NCI-H1105 treated with DMSO at 0.1 percent for 48 hours (cell line): ENCODE results near the gene MSH4.
"Not testable (repeated sequence)": the region's sequence is repeated elsewhere in the genome, so short reads cannot be mapped to it uniquely, and the experiment has no call there.

Experiments
- DNase-seq: peaks from one replicate; lab custom pipeline; 2025; lab: John Stamatoyannopoulos, UW

MSH4 gene

DNA sequence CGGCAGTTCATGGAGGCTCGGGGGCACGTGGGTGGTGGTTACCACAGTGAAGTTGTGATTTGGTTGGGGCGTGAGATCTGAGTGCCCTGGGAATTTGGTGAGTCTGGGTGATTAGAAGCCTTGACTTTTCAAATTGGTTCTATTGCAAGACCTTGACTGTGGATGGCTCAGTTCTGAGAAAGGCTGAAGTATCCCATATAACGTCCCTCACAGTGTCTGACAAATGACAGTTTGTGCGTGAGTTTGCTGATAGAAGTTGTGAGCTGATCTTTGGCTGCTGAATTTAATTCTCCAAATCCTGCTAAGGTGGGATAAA is 549 bp downstream of the MSH4 start:
- DNase-seq, result no peak

DNA sequence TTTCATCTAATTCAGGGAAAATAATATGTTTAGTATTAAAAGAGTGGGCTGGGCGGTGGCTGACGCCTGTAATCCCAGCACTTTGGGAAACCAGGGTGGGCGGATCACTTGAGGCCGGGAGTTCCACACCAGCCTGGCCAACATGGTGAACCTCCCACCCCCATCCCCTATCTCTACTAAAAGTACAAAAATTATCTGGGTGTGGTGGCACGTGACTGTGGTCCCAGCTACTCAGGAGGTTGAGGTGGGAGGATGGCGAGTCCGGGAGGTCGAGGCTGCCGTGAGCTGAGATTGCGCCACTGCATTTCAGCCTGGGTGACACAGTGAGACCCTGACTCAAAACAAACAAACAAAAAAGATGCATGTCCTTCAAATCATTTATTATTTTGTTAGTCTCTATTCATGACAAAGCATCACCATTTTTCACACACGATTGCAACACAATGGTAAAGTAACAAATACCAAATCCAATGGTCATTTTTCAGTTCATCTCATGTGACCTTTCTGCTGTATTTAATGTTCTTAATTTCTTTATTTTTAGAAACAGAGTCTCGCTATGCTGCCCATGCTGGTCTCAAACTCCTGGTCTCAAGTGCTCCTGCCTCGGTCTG is 1.0 kb downstream of the MSH4 start:
- DNase-seq, result no peak

DNA sequence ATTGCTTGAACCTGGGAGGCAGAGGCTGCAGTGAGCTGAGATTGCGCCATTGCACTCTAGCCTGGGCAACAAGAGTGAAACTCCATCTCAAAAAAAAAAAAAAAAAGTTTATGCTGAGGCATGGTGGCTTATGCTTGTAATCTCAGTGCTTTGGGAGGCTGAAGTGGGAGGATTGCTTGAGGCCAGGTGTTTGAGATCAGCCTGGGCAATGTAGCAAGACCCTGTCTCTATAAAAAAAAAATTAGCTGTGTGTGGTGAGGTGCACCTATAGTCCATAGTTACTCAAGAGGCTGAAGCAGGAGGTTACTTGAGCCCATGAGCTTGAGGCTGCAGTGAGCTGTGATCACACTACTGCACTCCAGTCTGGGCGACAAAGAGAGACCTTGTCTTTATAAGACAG is 4.8 kb downstream of the MSH4 start:
- not testable (repeated sequence) for DNase-seq

DNA sequence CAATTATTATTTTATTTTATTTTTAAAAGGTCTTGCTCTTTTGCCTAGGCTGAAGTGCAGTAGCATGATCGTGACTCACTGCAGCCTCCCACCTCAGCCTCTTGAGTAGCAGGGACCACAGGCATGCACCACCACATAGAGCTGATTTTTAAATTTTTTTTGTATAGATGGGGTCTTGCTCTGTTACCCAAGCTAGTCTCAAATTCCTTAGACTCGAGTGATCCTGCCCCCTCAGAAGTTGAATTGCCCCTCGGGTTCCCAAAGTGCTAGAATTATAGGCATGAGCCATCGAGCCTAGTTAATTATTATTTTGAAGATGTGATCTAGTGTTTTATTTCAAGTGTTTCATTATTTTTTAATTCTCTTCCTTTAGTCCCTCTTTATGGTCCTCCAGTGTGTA is 12.2 kb downstream of the MSH4 start:
- no peak for DNase-seq

DNA sequence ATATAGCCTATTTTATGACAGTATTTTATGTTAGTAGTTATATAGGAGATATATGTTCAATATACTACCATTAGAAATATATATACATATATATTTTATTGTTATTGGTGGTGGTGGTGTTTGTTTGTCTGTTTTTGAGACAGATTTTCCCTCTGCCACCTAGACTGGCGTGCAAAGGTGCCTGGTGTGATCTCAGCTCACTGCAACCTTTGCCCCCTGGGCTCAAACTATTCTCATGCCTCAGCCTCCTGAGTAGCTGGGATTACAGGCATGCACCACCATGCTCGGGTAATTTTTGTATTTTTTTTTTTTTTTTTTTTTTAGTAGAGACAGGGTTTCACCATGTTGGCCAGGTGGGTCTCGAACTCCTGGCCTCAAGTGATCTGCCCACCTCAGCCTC is 13.4 kb downstream of the MSH4 start:
- not testable (repeated sequence) for DNase-seq

DNA sequence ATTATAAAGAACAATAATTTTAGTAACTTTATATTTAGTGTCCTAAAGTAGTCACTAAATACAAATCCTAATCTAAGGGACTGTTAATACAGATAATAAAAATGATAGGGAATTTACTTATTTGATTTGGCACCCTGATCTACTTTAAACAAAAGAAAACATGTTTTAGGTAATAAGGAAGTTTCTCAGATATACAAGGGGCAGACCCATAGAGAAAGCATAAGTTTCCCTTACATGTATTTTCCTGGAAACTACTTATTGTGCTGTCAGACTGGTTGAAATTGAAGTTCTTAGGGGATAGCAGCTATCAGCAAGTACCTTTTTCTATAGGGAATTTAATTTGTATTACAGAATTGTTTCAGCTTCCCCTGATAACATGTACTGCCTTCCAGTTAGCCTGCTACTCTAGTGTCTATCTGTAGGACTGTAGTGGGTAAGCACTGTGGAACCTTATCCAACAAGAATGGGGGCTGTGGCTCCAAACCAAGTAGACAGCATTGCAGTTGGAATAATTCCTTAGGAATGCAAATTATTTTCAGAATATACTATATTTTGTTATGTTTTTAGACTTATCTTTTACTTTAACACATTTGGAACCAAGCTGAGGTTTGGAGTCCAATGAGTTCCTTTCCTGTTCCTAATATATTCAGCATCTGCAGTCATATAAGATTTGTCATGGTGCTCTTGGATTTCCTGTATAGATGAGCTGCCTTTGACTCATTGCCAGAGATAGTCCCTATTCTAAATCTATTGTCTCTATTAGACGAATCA is 14.7 kb downstream of the MSH4 start:
- DNase-seq, result no peak

DNA sequence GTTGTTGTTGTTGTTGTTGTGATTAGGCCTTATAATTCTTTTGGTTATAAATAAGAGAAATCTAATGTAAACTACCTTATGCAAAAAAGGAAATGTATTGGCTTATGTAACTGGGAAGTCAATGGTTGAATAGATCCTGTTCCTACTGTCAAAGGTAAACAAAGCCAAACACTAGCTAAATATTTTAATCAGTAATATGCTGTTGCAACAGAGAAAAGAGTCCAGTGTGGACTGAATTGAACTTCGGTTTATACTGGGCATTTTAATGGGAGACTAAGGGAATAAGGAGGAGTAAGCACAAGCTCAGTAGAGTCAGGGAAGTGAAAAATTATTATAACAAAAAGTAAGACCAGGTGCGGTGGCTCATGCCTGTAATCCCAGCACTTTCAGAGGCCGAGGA is 15.4 kb downstream of the MSH4 start:
- DNase-seq, result no peak

DNA sequence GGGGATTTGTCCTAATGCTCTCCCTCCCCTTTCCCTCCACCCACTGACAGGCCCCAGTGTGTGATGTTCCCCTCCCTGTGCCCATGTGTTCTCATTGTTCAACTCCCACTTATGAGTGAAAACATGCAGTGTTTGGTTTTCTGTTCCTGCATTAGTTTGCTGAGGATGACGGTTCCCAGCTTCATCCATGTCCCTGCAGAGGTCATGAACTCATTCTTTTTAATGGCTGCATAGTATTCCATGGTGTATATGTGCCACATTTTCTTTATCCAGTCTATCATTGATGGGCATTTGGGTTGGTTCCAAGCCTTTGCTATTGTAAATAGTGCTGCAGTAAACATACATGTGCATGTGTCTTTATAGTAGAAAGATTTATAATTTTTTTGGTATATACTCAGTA is 26.9 kb downstream of the MSH4 start:
- not testable (repeated sequence) for DNase-seq

DNA sequence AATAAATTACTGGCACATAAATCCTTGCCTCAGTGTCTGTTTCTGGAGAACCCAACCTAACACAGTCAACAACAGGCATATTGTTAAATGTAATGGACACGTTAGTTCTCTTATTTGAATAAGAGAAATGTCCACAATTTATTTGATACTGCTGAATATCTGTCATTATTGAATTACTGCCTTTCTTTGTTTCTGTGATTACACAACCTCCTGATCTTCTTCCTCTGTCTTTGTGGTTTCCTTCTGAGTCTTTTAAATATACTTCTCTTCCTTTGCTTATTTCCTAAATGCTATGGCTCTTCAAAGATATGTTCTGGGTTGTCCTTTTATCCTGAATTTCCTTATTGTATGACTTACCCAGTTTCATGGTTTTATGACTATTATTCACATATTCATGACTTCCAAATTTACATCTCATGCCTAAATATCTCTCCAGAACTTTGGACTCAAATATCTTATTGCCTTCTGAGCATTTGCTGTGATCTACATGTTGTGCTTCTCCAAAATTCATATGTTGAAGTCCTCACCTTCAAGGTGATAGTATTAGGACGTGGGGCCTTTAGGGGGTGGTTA is 39.9 kb downstream of the MSH4 start:
- no peak for DNase-seq

DNA sequence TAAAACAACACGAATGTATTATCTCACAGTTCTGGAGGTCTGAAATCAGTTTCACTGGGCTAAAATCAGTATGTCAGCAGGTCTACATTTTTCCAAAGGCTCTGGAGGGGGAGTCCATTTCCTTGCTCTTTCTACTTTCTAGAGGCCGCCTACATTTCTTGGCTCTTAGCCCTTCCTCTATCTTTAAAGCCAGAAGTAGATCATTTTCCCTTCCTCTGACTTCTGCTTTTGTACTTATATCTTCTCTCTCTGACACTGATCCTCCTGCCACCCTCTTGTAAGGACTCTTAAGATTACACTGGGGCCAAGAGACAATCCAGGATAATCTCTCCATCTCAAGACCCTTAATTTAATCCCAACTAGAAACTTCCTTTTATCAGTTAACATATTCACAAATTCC is 41.4 kb downstream of the MSH4 start:
- no peak for DNase-seq

DNA sequence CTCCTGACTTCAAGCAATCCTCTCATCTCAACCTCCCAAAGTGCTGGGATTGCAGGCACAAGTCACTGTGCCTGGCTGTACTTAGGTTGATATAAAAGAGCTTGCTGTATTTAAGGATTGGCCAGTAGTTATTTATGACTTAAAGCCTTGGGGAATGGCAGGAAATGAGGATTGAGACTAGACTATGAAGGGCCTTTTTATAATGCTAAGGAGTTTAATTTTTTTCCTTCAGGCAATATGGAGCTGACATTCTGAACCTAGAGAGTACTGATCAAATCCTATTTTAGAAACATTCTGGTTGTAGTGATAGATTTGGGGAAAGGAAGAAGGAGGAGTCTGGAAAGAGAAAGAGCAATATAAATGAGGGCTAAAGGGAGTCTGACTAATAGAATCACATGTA is 44.7 kb downstream of the MSH4 start:
- no peak for DNase-seq

DNA sequence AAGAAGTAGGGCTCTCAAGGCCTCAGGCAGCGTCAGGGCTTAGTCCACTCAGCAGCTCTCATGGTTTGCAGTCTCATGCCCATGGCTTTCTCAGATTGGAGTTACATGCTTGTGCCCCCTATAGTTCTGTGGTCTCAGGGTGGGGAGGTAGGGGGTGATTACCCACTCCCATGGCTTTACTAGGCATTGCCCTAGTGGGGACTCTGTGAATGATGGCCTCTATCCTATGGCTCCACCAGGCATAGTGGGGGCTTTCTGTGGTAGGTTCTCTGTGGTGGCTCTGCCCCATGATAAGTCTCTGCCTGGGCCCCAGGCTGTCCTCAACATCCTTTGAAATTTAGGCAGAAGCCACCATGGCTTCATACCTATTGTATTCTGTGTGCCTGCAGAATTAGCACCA is 48.9 kb downstream of the MSH4 start:
- DNase-seq, result no peak

DNA sequence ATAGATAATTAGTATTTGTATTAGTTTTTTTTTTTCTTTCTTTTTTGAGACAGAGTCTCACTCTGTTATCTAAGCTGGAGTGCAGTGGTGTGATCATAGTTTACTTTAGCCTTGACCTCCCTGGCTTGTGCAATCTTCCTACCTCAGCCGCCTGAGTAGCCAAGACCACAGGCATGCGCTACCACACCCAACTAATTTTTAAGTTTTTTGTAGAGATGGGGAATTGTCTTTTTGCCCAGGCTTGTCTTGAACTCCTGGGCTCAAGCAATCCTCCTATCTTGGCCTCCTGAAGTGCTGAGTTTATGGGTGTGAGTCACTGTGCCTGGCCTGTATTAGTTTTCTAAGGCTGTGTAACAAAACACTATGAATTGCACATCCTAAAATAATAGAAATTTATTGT is 58.3 kb downstream of the MSH4 start:
- no peak for DNase-seq

DNA sequence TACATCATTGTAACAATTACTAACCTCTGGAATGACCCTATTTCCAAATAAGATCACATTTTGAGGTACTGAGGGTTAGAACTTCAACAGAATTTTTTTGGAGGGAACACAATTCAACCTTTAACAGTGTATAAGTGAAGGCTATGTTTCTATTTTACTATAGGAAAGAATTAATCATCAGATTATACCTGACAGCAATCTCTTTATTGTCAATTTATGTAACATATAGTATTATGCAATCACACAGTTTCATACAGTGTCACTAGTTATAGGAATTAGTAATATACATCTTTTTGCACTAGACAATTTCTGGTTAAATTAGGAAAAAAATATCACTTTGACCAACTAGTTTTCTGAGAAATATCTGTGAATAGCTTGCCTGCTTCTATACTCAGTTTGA is 59.1 kb downstream of the MSH4 start:
- no peak for DNase-seq

DNA sequence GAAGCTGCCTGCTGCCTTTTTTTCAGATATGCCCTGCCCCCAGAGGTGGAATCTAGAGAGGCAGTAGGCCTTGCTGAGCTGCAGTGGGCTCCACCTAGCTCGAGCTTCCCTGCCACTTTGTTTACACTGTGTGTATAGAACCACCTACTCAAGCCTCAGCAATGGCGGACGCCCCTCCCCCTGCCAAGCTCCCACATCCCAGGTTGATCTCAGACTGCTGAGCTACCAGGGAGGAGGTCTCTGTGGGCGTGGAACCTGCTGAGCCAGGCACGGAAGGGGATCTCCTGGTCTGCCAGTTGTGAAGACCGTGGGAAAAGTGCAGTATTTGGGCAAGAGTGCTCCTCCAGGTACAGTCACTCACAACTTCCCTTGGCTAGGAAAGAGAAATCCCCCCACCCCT is 65.1 kb downstream of the MSH4 start:
- no peak for DNase-seq

DNA sequence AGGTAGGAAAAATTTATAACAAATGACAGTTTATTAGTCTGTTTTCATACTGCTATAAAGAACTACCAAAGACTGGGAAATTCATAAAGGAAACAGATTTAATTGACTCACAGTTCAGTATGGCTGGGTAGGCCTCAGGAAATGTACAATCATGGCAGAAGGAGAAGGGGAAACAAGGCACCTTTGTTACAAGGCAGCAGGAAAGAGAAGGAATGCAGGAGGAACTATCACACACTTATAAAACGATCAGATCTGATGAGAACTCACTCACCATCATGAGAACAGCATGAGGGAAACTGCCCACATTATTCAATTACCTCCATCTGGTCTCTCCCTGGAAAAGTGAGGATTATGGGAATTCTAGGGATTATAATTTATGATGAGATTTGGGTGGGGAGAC is 74.3 kb downstream of the MSH4 start:
- no peak for DNase-seq

DNA sequence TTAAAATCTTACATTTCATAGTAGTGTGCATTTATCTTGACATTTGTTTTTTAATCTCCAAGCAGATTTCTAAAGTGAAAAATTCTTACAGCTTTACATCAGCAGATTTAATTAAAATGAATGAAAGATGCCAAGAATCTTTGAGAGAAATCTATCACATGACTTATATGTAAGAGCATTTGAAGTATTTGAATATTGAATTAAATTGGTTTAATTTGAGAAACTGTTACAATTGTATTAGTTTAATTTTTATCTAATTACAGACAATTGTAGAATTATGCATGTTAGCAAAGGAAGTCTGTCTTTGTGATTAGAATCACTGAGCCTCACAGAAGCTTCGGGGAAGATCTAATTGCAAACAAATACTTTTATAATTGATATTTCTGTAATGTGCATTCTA is 83.3 kb downstream of the MSH4 start:
- no peak for DNase-seq

DNA sequence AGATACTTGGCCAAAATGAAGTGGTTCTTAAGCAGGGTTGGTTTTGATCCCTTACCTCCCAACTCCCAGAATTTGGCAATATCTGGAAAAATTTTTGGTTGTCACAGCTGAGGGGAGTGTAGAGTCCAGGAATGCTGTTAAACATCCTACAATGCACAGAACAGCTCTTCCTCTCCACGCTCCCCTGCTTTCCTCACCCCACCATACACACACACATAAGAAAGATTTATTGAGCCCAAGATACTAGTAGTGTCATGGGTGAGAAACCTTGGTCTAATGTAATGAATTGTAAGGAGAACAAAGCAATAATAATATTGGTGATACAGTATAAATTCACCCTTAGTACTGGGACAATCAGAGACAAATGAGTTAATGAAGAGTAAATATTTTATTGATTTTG is 87.8 kb downstream of the MSH4 start:
- no peak for DNase-seq

DNA sequence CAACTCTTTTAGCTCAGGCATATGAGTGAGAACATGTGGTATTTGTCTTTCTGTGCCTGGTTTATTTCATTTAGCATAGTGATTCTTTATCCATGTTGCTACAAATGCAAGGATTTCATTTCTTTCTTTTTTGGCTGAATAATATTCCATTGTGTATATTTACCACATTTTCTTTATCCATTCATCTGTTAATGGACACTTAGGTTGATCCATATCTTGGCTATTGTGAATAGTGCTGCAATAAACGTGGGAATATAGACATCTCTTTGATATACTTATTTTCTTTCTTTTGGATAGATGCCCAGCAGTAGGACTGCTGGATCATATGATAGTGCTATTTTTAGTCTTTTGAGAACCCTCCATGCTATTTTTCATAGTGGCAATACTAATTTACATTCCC is 104.7 kb downstream of the MSH4 start:
- DNase-seq, result peak; percentile 41

DNA sequence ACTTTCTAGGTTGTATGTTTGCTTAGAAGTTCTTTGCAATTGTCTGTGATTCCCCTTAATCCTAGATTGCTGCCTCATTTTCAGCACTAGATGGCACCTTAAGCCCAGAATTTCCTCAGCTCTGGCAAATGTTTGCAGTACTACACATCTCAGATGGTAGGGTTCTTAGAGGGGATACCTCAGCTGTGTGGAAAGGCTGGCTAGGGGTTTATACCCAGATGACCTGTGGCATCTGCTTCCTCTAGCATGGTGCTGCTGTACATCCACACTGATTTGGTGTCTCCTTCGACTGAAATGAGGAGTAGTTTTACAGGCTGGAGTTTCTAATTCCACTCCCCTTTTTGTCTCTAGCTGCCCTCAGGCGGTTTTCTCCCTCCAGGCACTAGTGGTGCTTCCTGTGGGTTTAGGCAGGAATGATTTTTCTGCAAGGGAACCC is 112.1 kb downstream of the MSH4 start:
- DNase-seq, result peak; percentile 12

DNA sequence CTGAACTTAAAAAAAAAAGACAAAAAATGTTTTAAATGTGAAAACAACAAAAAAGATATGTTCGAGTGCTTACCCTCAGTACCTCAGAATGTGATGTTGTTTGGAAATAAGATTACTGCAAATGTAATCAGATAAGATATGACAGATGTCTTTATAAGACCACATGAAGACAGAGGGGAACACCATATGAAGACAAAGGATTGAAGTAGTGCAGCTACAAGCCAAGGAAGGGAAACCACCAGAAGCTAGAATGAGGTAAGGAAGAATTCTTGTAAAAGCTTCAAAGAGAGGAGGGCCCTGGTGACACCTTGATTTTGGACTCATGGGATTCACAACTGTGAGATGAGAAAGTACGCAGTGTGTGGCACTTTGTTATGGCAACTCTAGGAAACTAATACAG is 120.2 kb downstream of the MSH4 start:
- no peak for DNase-seq

DNA sequence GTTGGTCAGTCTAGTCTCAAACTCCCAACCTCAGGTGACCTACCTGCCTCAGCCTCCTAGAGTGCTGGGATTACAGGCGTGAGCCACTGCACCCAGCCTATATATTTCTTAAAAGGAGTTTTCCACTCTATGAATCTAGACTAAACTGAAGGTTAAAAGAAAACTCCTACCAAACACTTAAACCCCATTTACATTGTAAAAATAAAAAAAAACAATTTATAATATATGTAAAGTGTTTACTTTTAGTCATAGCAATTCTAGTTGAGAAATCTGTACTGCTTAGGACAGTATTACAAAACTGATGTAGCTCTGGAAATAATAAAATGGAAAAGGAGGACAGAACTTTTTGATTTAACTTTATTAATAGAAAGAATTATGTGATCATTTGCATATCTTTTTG is 126.0 kb downstream of the MSH4 start:
- DNase-seq, result no peak

DNA sequence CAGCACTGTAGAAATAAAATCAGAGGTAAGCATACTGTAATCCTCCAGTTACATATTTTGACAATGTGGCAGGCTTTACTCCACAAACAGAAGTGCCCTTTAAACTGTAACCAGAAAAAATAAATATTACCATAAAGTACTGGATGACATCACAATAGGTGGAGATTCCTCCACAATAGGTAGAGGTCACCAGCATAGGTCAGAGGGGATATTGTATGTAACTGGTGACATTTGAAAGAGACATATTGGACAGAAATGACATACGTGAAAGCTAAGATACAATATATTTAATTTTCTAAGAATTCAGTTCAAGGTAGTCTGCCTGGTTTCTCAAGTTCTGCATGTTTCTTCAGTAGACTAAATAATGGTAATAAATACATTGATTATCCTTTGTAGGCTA is 135.6 kb downstream of the MSH4 start, which contains the start of gene ASB17:
TSS of gene ASB17 (minus strand) at position 101 of the 400 bp plus-strand sequence. CDS start 113 bp downstream, outside the sequence.
- no peak for DNase-seq

DNA sequence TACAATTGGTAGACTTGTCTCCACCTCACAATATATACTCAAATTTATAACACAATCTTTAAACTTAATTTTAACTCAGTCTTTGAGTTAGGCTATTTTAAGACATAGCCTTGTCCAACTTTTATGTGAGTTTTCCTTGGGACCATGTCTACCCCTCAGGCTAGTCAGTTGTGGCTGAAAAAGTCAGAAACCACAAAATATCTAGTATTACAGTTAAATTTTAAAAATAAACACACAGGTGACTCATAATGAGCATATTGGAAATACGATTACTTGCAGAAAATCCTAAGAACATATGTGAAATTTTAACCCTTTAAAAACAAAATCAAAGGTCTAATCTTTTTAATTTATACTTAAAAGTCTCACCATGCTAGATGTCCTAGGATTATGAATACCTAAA is 140.4 kb downstream of the MSH4 start:
- DNase-seq, result no peak
